HEK293T (cell line): ENCODE data around the gene VSTM2L.

ENCODE experiments used
- CTBP1 ChIP-seq: fragments of 450-650 bp; IDR thresholded peaks from 2 replicates; pipeline ENCODE4 v1.6.1; 2016; ENCODE audit warnings: borderline replicate concordance
- FOXA1 ChIP-seq: fragments of 450-650 bp; IDR thresholded peaks from 2 replicates; pipeline ENCODE4 v1.6.1; 2016; ENCODE audit warnings: mild to moderate bottlenecking
- FOXK2 ChIP-seq: fragments of 450-650 bp; IDR thresholded peaks from 2 replicates; pipeline ENCODE4 v1.6.1; 2016; ENCODE audit warnings: mild to moderate bottlenecking
- FOXM1 ChIP-seq: fragments of 450-650 bp; IDR thresholded peaks from 2 replicates; pipeline ENCODE4 v1.6.1; 2017; ENCODE audit warnings: mild to moderate bottlenecking, borderline replicate concordance
- SP1 ChIP-seq: fragments of 450-650 bp; IDR thresholded peaks from 2 replicates; pipeline ENCODE4 v1.6.1; 2017
- SUZ12 ChIP-seq: fragments of 450-650 bp; IDR thresholded peaks from 2 replicates; pipeline ENCODE4 v1.6.1; 2016; ENCODE audit warnings: mild to moderate bottlenecking

GRCh38 chr20:37921341-37921929 lies 18.5 kb downstream of the VSTM2L start:
- TF ChIP-seq FOXM1 (no peak), CTBP1 (no peak), FOXA1 (no peak), SP1 (no peak), FOXK2 (no peak), SUZ12 (no peak)
